Myometrial cell (primary cell): ENCODE measurements around the gene ADA. TPM values are rescaled to one million over a fixed set of nuclear protein-coding genes. Genes with fewer than 3 reads are reported as not detected.

Source experiments
- total RNA-seq: library from RNA; depleted of rRNA; stranded (reverse); fragments of >200 nt; gene quantifications from 2 replicates; pipeline ENCODE4 v1.2.3, GENCODE V29; 2015

The ADA gene
- 9.0 and 9.8 TPM in 2 replicates for total RNA-seq

DNA sequence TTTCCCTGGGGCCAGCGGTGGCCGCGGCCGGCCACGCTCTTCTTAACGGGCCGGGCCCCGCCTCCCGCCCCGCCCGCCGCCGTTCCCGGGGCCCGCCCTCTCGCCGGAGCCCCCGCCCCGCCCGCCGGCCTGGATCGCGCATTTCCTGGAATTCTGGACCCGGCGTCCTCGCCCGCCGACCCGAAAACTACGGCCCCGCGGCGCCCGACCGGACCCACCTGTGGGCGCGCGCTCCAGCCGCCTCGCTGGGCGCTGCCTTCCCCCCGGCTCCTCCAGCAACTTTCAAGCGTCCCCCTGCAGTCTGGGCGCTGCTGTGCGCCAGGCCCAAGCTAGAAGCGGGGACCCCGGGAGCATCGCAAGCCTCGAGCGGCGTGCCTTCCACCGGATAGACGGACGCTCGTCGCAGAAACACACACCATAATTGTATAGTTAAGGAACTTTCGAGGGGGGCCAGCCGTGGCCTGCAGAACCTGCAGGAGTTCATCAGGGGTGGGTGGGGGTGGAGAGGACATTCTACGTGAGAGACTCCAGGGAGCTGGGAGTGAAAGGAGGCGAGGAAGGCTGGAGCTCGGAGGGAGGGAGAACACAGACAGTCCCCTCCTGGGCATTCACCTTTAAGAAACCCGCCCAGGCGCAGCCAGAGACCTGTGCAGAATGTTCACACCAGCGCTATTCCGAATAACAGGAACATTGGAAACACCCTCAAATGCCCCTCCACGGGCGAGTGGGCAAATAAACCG, at the start of gene ADA:
TSS of gene ADA (minus strand) at position 16 of the 740 bp plus-strand sequence. CDS start 92 bp downstream, outside the sequence.

DNA sequence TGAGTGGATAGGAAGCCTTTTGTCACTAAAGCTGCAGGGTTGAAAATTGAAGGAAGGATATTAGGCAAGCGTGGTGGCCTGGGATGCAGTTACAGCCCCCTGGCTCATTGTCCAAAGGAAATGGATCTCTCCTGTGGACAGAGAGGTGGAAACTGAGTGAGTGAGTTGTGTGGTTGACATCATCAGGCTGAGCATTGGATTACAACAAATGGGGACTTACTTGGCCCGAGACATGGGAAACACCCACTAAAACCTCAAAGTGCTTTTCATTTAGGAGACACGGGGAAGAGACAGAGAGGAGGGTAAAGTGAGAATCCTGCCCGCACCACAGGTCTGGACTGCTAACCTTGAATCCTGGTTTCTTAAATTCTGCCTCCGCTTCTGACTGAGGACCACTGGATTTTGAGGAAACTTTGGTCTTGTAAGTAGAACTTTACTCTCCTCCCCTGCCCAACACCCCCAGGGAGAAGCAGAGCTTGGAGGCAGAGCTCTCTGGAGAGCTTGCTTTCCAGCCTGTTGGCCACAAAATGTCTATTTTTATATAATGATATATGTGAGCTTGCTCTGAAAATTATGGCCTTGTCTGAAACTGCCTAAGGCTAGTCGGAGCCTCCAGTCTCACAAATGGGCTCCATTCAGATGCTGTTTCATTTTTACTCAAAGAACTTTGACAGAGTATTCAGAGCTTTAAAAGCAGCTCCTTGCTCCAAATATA, 69.0 kb downstream of the ADA start, which contains the start of gene PKIG:
TSS of gene PKIG (plus strand) at position 269 of the 715 bp plus-strand sequence. CDS start 31,978 bp downstream, outside the sequence.

Other genes with a start within 250 kb of the ADA start
- gene TTPAL, start 175.8 kb downstream of the ADA start, total RNA-seq, result 16.7 and 18.6 TPM in 2 replicates
- gene SERINC3, start 129.6 kb downstream of the ADA start, total RNA-seq, result 91.7 and 93.4 TPM in 2 replicates
- 125 and 143 TPM in 2 replicates for gene PKIG, start 69.1 kb downstream of the ADA start, total RNA-seq
- not detected in 2 replicates for gene CCN5, start 63.7 kb upstream of the ADA start, total RNA-seq
- gene KCNK15, start 94.2 kb upstream of the ADA start, total RNA-seq, result not detected in 2 replicates
- gene RIMS4, start 158.8 kb upstream of the ADA start, total RNA-seq, result not detected in 2 replicates
- 122 and 140 TPM in 2 replicates for gene YWHAB, start 234.0 kb upstream of the ADA start, total RNA-seq